ENCODE results near the gene TSC2.
"Not testable (repeated sequence)": the region's sequence is repeated elsewhere in the genome, so short reads cannot be mapped to it uniquely, and the experiment has no call there.

- not testable (repeated sequence) for TF ChIP-seq USF1 (CRISPR knock-in tag; IDR thresholded peaks at IDR 0.05); GABPB1 (CRISPR knock-in tag; IDR thresholded peaks at IDR 0.05); MAFK (IDR thresholded peaks at IDR 0.05; ENCODE audit: low read length); YY1 (IDR thresholded peaks at IDR 0.05; ENCODE audit: borderline replicate concordance in 1 of 3, control insufficient read depth in 1 of 3, extremely low read depth in 1 of 3, insufficient read depth in 3 of 3, insufficient read length in 1 of 3, insufficient replicate concordance in 2 of 3, low read depth in 1 of 3, low read length in 2 of 3); CTCF (IDR thresholded peaks at IDR 0.05 in 2 of 3, conservative IDR thresholded peaks at IDR 0.05 in 1 of 3; ENCODE audit: insufficient read depth in 2 of 3, low read depth in 1 of 3, low read length in 3 of 3); ZNF274 (IDR thresholded peaks at IDR 0.05; ENCODE audit: borderline replicate concordance, low read depth, low read length)
Observed at GRCh38 chr16:2133797-2134196, 86.0 kb downstream of the TSC2 start.

Measured in K562 (cell line).